Psoas muscle (tissue), 8 donors: ENCODE measurements around the gene LAMC1. TPM values are rescaled to one million over a fixed set of nuclear protein-coding genes. Genes with fewer than 3 reads are reported as not detected.

ENCODE experiments used
- ATAC-seq, 4 donors: fragments of 200-7000 bp; cut with Tn5 transposase; one replicate each; pipeline ENCODE4 v1.9.1; 2020; ENCODE audit warnings: moderate library complexity in 3 of 4, mild to moderate bottlenecking in 2 of 4
- DNase-seq, 2 donors: peaks; one replicate each; pipeline ENCODE4 v3.0.0-alpha.2; 2020
- H3K27ac ChIP-seq: fragments of 200-600 bp; one replicate; pipeline ENCODE4 v1.8.0; 2022
- H3K27me3 ChIP-seq, 3 donors: fragments of 200-600 bp in 1 of 3; one replicate each; pipeline versions ENCODE4 v1.6.1 to v1.8.0; 2013 to 2022; ENCODE audit warnings: low read length in 2 of 3, mild to moderate bottlenecking in 2 of 3, moderate library complexity in 1 of 3; ENCODE audit not compliant: insufficient read depth in 3 of 3
- H3K36me3 ChIP-seq, 2 donors: fragments of 200-600 bp in 1 of 2; one replicate each; pipeline versions ENCODE4 v1.6.1 to v1.8.0; 2013 to 2022; ENCODE audit warnings: low read depth in 1 of 2, mild to moderate bottlenecking in 1 of 2, moderate library complexity in 1 of 2; ENCODE audit not compliant: insufficient read depth in 1 of 2
- H3K4me1 ChIP-seq: fragments of 200-600 bp; one replicate; pipeline ENCODE4 v1.8.0; 2022
- H3K4me3 ChIP-seq: fragments of 200-600 bp; one replicate; pipeline ENCODE4 v1.8.0; 2022; ENCODE audit warnings: mild to moderate bottlenecking
- H3K9me3 ChIP-seq: fragments of 200-600 bp; one replicate; pipeline ENCODE4 v1.8.0; 2022
- CTCF ChIP-seq: fragments of 200-600 bp; IDR thresholded peaks from one replicate; pipeline ENCODE4 v1.8.0; 2022; ENCODE audit warnings: antibody characterized with exemption
- WGBS, 3 donors: extraction: QIAGEN DNeasy Blood & Tissue Kit; methylation state at CpG; one replicate each; pipeline versions ENCODE4 v1.1.6 to v1.1.7; 2013; 5-methylcytosine and 5-hydroxymethylcytosine counted together
- intact Hi-C, 2 donors: fragments of 100-400 bp; cut with DNase I; formaldehyde crosslinking; loops; one replicate each; pipeline versions ENCODE4 v1.11.0 to v1.14.2; 2022
- polyA plus RNA-seq, 3 donors: library from polyadenylated mRNA; stranded (reverse); fragments of 200-250 nt; gene quantifications; one replicate each; pipeline ENCODE4 v1.2.3, GENCODE V29; 2013
- total RNA-seq, 4 donors: library from RNA; stranded (reverse); fragmentation: NEBNext Ultra II Directional in 2 of 4; extraction: Animal tissue kit (Norgen Biotek cat#: 25700) in 2 of 4; gene quantifications; one replicate each; pipeline versions ENCODE4 v1.2.1 to v1.2.4, GENCODE V29; 2021 to 2023
- donor health status: healthy with polysubstance abuse.
- donor health status: DM: no; HTN: no; CAD: no; lungs with moderate emphysema.
- donor health status: Bipolar disorder and iron deficiency.
- donor health status: healthy.
- donor health status: DM: yes; HTN: yes; CAD: no.
- donor health status: DM: no; HTN: no; CAD: no.
- donor health status: DM: no; HTN: no; CAD: no.
- donor health status: DM: yes; HTN: yes; CAD: no.

The LAMC1 gene
- total and polyA plus RNA-seq, 7 donors = 28.0 to 94.4 (median 71.4) TPM

- H3K36me3 ChIP-seq = peaks cover 0 to under 1% of the 10 kb centered on the region in 2 donors
- TF ChIP-seq CTCF = no peak
- H3K27ac ChIP-seq = no peak overlapping the region
- no peak for DNase-seq
- no peaks in the 10 kb centered on the region for H3K27me3 ChIP-seq
- no peaks in the 10 kb centered on the region for H3K9me3 ChIP-seq
- ATAC-seq = no peak
- 89 to 94% (median 93%) methylated on average over 4 of the region's 4 CpGs for WGBS, 3 donors
- intact Hi-C loops = no loop called here
- no peak overlapping the region for H3K4me3 ChIP-seq
- peaks cover 45% of the 10 kb centered on the region for H3K4me1 ChIP-seq
Measured at GRCh38 chr1:183038913-183039312, 15.7 kb downstream of the LAMC1 start.

DNA sequence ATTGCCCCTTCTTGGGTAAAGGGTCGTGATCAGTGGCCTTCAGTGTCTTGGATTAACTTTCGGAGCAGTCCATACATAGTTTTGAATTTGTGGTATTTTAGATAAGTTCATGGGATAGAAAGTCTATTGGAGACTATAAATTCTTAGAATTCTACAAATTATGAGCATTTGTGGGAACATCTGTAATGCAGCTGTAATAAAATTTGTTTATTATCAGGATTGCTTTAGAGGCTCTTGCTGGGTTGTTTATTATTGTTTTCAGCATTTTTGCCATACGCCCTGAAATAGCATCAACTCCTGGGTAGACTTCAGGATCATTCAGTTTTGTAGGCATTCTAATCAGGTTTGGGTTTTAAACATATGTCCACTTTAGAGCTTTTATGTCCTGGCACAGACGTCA, 16.1 kb downstream of the LAMC1 start:
- Histone ChIP-seq H3K36me3 (no peaks in the 10 kb centered on the region), H3K4me3 (peak overlapping the region; percentile 4), H3K9me3 (no peaks in the 10 kb centered on the region), H3K27ac (peak overlapping the region; percentile 65), H3K4me1 (peaks cover 49% of the 10 kb centered on the region), H3K27me3 (no peaks in the 10 kb centered on the region)
- no peak for DNase-seq
- ATAC-seq = no peak
- TF ChIP-seq CTCF = no peak
- 73 to 83% (median 81%) methylated on average over 4 of the region's 4 CpGs for WGBS, 3 donors
- intact Hi-C loops = no loop called here

- Histone ChIP-seq H3K36me3 (no peaks in the 10 kb centered on the region), H3K4me3 (peak overlapping the region; percentile 26), H3K27me3 (no peaks in the 10 kb centered on the region), H3K4me1 (peaks cover 55% of the 10 kb centered on the region), H3K9me3 (no peaks in the 10 kb centered on the region), H3K27ac (peak overlapping the region; percentile 65)
- 10 to 27% (median 16%) methylated on average over 3 of the region's 3 CpGs for WGBS, 3 donors
- DNase-seq (no peak), ATAC-seq (peak; percentile 81 to 83 (median 82))
- intact Hi-C loops = no loop called here
- TF ChIP-seq CTCF = no peak
Measured at GRCh38 chr1:183039985-183040447, 16.8 kb downstream of the LAMC1 start.

DNA sequence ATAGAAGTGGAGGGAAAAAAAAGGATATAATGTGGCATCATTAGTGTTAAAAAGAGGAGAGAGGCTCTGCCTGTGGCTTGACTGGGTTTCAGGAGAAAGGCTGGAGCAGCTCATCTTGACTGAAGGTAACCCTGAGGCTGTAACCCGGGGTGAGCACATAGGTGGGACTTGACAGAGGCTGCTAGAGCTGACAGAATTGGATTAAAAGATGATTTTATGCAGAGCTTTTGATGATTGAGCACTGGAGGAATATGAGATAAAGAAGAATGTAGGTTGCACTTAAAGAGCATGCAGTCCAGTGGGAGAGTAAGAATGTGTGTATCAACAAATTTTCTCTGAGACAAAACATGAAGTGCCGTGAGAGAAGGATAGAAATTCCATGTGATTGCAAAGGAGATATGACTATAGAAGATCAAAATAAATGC, 17.3 kb downstream of the LAMC1 start:
- no peak for TF ChIP-seq CTCF
- DNase-seq = no peak
- ATAC-seq = peak in 3 of 4 donors; percentile 21 to 30 (median 24)
- H3K36me3 ChIP-seq = no peaks in the 10 kb centered on the region
- peak overlapping the region; percentile 26 for H3K4me3 ChIP-seq
- H3K27me3 ChIP-seq = no peaks in the 10 kb centered on the region
- peaks cover 60% of the 10 kb centered on the region for H3K4me1 ChIP-seq
- intact Hi-C loops = no loop called here
- H3K9me3 ChIP-seq = no peaks in the 10 kb centered on the region
- peak overlapping the region; percentile 65 for H3K27ac ChIP-seq
- 24 to 43% (median 28%) methylated on average over 2 of the region's 2 CpGs for WGBS, 3 donors

- H3K4me3 ChIP-seq = no peak overlapping the region
- peaks cover 77% of the 10 kb centered on the region for H3K4me1 ChIP-seq
- no peak for TF ChIP-seq CTCF
- no peaks in the 10 kb centered on the region for H3K36me3 ChIP-seq
- no peak for ATAC-seq
- no peaks in the 10 kb centered on the region for H3K27me3 ChIP-seq
- H3K9me3 ChIP-seq = no peaks in the 10 kb centered on the region
- H3K27ac ChIP-seq = no peak overlapping the region
- intact Hi-C loops = no loop called here
- WGBS, 3 donors = 51 to 80% (median 59%) methylated on average over 3 of the region's 3 CpGs
- DNase-seq = no peak
Measured at GRCh38 chr1:183043254-183043653, 20.0 kb downstream of the LAMC1 start.
